Right renal cortex interstitium (tissue), 3 donors: Measurements from ENCODE around the gene ACAP2. TPM values are rescaled to one million over a fixed set of nuclear protein-coding genes. Genes with fewer than 3 reads are reported as not detected.

Experiments
- DNase-seq, 3 donors: peaks; one replicate each; pipeline ENCODE4 v3.0.0-alpha.2; 2013; ENCODE audit warnings: low read depth in 3 of 3, low spot score in 2 of 3
- polyA plus RNA-seq, 3 donors: library from polyadenylated mRNA; unstranded; fragments of 120-200 nt; gene quantifications; one replicate each; pipeline ENCODE4 v1.2.1, GENCODE V29; 2013; ENCODE audit not compliant: insufficient read length in 3 of 3

The ACAP2 gene
- polyA plus RNA-seq, 3 donors, result 30.2 to 34.7 (median 31.8) TPM

- DNase-seq, result no peak
These were observed 217.7 kb downstream of the ACAP2 start for GRCh38 chr3:195224980-195225580.

Other genes with a start within 250 kb of the ACAP2 start
- 10 to 100 TPM; 29.7 to 32.4 (median 30.3) TPM for gene XXYLT1, start 171.9 kb downstream of the ACAP2 start, polyA plus RNA-seq
- 10 to 100 TPM; 56.8 to 65.9 (median 61.2) TPM for gene PPP1R2, start 100.3 kb upstream of the ACAP2 start, polyA plus RNA-seq
- gene APOD, start 140.9 kb upstream of the ACAP2 start, polyA plus RNA-seq, result 10 to 100 TPM in 1 of 3 donors, 1 to 10 TPM in 2; 1.1 to 11.7 (median 5.7) TPM